Activated CD8-positive, alpha-beta memory T cell treated with anti-CD3 and anti-CD28 coated beads for 48 hours (primary cell): ENCODE data around the gene PMF1.
"Not testable (repeated sequence)": the region's sequence is repeated elsewhere in the genome, so short reads cannot be mapped to it uniquely, and the experiment has no call there.

Experiments
- DNase-seq, 3 experiments: peaks; one replicate each; pipeline ENCODE4 v3.0.0-alpha.2; 2020; ENCODE audit warnings: low read depth in 2 of 3, low spot score in 2 of 3

Gene PMF1

GRCh38 chr1:156195853-156196252, 17.0 kb upstream of the PMF1 start:
- no peak for DNase-seq

- no peak for DNase-seq
These were observed 16.4 kb upstream of the PMF1 start for GRCh38 chr1:156196445-156196844.

- DNase-seq, result no peak
These were observed 13.9 kb upstream of the PMF1 start for GRCh38 chr1:156198831-156199349.

GRCh38 chr1:156200044-156200443, 12.8 kb upstream of the PMF1 start:
- DNase-seq, result no peak

DNA sequence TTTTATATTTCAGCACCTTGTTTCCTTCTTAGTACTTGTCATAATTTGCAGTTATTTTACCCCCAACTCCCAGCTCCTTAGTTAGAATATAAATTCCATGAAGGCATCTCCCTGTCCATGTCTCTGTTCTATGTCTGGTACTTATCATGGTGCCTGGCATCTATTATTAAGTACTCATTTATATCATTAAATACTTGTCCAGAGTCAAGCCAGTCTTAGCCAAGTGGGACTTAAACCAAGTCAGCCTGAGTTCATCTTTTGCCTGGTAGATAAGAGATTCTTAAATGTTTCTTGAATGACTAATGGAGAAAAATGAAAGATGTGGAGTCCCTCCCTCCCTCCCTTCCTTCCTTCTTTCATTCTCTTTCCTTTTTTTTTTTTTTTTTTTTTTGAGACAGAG, 9.5 kb upstream of the PMF1 start:
- DNase-seq, result no peak

GRCh38 chr1:156204686-156205085, 8.1 kb upstream of the PMF1 start:
- DNase-seq, result no peak

DNA sequence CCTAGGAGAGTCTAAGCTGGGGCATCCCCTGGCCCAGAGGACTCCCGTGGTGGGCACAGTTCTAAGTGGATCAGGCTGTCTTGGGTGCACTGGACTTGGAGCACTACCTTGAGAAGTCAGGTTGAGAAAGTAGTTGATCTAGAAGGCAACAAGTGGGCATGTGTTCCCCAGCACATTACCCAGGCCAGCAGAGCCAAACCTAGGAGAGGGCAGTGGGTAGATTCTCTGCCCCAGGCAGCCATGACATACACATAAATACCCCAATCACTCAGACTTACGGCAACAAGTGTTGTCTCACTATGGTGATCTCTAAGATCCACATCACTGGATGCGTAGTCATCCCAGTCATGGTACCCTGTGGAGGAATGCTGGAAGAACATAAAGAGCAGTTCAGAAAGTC, 1.6 kb upstream of the PMF1 start:
- no peak for DNase-seq

- no peak for DNase-seq
These were observed 677 bp upstream of the PMF1 start for GRCh38 chr1:156212130-156212529.

DNA sequence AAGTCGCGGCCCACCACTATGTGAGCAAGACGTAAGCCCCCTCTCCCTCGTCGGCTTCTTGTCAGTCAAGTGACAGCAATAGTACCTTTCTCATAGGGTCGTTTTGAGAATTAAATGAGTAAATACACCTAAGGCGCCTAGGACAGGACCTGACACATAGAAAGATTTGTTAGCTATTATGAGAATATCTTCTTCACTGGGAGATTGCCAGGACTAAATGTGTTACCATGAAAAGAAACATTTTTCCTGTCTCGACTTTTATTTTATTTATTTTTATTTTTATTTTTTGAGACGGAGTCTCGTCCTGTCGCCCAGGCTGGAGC, 798 bp downstream of the PMF1 start:
- DNase-seq, result no peak

GRCh38 chr1:156214024-156214748, 1.4 kb downstream of the PMF1 start:
- DNase-seq, result no peak

DNA sequence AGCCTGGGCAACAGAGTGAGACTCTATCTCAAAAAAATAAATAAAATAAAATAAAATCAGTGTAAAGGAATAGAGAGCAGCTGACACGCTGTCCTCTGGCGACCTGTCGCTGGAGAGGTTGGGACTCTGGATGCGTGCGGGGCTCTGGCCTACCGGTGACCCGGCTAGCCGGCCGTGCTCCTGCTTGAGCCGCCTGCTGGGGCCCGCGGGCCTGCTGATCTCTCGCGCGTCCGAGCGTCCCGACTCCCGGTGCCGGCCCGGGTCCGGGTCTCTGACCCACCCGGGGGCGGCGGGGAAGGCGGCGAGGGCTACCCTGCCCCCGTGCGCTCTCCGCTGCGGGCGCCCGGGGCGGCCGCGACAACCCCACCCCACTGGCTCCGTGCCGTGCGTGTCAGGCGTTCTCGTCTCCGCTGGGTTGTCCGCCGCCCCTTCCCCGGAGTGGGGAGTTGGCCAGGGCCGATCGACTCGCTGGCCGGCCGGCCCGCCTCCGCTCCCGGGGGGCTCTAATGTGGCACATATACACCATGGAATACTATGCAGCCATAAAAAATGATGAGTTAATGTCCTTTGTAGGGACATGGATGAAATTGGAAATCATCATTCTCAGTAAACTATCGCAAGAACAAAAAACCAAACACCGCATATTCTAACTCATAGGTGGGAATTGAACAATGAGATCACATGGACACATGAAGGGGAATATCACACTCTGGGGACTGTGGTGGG, 3.7 kb downstream of the PMF1 start:
- DNase-seq, result not testable (repeated sequence)

GRCh38 chr1:156217871-156218270, 5.1 kb downstream of the PMF1 start:
- DNase-seq, result no peak

DNA sequence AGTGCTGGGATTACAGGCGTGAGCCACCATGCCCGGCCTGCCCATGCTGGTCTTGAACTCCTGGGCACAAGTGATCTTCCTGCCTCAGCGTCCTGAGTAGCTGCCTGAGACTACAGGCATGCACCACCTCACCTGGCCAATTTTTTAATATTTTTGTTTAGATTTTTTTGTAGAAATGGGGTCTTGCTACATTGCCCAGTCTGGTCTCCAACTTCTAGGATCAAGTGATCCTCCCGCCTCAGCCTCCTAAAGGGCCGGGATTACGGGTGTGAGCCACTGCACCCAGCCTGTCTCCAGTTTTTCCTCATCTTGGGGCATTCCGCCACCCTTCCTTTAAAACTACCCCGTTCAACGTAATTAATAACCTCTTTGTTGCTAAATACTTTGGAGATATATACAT, 7.4 kb downstream of the PMF1 start:
- no peak for DNase-seq

GRCh38 chr1:156221986-156222692, 9.3 kb downstream of the PMF1 start:
- DNase-seq, result no peak

GRCh38 chr1:156225677-156226014, 12.8 kb downstream of the PMF1 start:
- DNase-seq, result no peak

DNA sequence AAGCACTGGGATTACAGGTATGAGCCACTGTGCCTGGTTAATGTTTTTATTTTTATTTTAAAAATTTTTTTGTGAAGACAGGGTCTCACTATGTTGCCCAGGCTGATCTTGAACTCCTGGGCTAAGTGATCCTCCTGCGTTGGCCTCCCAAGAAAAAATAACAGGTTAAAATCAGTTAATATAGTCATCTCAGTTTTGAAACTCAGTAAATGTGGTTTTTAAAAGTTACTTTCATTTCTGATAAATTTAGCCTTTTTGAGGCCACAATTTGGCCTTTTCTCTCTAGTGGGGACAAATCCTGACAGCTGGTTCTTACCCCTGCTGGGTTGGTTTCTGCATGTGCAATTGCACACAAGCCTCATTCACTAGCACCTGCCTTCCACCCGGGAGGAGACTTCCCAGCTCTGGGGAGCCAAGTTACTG, 13.3 kb downstream of the PMF1 start:
- no peak for DNase-seq

DNA sequence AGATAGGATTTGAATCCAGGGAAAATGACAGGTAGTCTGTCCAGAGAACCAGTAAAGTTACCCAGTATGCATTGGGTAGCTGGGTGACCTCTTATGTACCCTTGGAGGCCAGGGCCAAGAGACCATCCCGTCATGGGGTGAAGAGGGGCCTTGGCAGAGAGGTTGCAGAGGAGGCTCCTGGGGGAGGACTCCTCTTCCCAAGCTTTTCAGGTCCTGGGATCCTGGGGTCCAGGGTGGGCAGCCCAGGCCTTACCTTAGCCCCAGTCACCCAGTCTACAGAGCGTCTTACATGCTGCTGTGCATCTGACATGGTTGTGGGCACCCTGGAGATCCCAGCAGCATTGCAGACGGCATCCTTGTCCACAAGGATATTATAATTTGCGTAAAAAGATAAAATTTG, 14.0 kb downstream of the PMF1 start:
- no peak for DNase-seq

DNA sequence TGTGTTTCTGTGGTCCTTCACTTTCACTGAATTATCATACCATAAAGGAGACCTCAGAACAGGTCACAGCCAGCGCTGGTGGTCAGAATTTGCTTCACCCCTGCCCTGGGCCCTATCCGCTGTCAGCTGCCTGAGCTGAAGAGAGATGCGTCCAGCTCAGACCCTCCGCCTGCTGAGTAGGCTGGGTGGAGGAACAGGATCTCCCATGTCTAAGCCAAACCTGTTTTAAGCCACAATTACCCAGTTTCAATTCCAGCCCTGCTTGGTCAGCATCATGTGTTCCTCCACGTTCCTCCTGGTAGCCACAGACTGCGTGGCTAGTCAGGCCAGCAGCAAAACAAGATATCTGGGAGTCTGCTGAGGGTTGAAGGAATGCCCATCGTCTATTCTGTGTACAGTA, 15.7 kb downstream of the PMF1 start:
- DNase-seq, result no peak

- DNase-seq, result no peak
These were observed 17.1 kb downstream of the PMF1 start for GRCh38 chr1:156229809-156230472.

DNA sequence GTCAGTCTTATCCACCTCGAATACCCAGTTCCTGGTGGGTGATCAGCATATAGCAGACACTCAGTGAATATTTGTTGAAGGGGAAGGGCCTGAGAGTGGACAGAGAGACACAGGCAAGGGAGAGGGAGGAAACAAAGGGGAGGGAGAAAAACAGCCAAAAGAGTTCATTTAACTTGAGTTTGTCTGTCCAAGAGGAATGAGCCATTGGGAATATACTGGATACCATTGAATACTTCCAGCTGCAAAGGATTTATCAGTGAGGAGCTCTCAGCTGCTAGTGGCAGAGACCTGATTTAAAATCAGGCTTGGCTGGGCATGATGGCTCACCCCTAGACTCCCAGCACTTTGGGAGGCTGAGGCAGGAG, 17.6 kb downstream of the PMF1 start:
- DNase-seq, result no peak

DNA sequence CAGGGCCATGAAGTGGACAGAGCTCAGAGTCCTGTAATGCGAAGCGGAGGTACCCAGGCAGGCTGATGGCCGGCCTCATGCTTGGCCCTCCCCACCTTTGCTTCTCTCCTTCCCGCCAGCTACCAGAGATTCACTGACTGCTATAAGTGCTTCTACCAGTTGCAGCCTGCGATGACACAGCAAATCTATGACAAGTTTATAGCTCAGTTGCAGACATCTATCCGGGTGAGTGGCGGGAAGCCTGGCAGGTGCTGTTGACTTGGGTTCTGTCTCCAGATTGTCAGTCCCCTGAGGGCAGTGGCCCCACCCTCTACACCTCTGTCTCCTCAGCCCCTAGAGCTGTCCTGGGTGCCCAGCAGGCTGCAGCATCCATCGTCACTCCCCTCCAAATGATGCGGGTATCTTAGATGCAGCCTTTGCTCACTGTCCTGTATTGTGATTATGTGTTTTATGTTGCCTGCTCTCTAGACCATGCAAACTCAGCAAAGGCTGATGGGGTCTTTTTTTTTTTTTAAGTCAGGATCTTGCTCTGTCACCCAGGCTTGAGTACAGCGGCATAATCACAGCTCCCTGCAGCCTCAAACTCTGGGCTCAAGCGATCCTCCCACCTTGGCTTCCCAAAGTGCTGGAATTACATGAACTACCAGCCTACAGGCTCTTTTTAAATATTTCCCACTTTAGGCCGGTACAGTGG, 19.5 kb downstream of the PMF1 start:
- DNase-seq, result no peak
